HepG2 (cell line): Measurements from ENCODE around the gene NDUFS7. TPM values are rescaled to one million over a fixed set of nuclear protein-coding genes. Genes with fewer than 3 reads are reported as not detected.

Source experiments
- AKAP8 ChIP-seq: sonication (generic); formaldehyde crosslinking; IDR thresholded peaks from 2 replicates; pipeline ENCODE4 v1.5.1; 2020; ENCODE audit warnings: mild to moderate bottlenecking, missing genetic modification reagents
- ARID3A ChIP-seq: IDR thresholded peaks from 2 replicates; pipeline ENCODE4 v1.6.1; 2012; ENCODE audit warnings: low read depth, low read length, improper control_type of control experiment
- ATF4 ChIP-seq, 2 experiments: fragments of 450-650 bp in 1 of 2; sonication (generic) in 1 of 2; formaldehyde crosslinking; IDR thresholded peaks; 2 replicates each; pipeline versions ENCODE4 v1.5.0 to v1.8.0; 2020 to 2022; ENCODE audit warnings: mild to moderate bottlenecking in 1 of 2, missing genetic modification reagents in 1 of 2
- DMTF1 ChIP-seq: sonication (generic); formaldehyde crosslinking; IDR thresholded peaks from 2 replicates; pipeline ENCODE4 v1.4.0; 2020; ENCODE audit warnings: mild to moderate bottlenecking, missing genetic modification reagents
- ELF4 ChIP-seq: sonication (generic); formaldehyde crosslinking; IDR thresholded peaks from 2 replicates; pipeline ENCODE4 v1.5.0; 2020; ENCODE audit warnings: missing genetic modification reagents, mild to moderate bottlenecking, moderate library complexity, borderline replicate concordance
- HNRNPL ChIP-seq: fragments of 200-400 bp; formaldehyde crosslinking; IDR thresholded peaks from 2 replicates; pipeline ENCODE4 v1.6.1; 2017; ENCODE audit warnings: mild to moderate bottlenecking, low read depth, low read length
- KLF16 ChIP-seq, 2 experiments: sonication (generic) in 1 of 2; formaldehyde crosslinking in 1 of 2; IDR thresholded peaks; 2 replicates each; pipeline versions ENCODE4 v1.6.1 to v1.8.0; 2016 to 2023; ENCODE audit warnings: missing genetic modification reagents in 2 of 2, missing compliant biosample characterization in 1 of 2
- MAFG ChIP-seq: sonication (generic); formaldehyde crosslinking; IDR thresholded peaks from 2 replicates; pipeline ENCODE4 v1.5.1; 2020; ENCODE audit warnings: mild to moderate bottlenecking, missing genetic modification reagents
- MIER3 ChIP-seq: IDR thresholded peaks from 2 replicates; pipeline ENCODE4 v1.6.1; 2016; ENCODE audit warnings: missing compliant biosample characterization, borderline replicate concordance
- NCOA1 ChIP-seq: sonication (generic); formaldehyde crosslinking; IDR thresholded peaks from 2 replicates; pipeline ENCODE4 v1.9.0; 2021; ENCODE audit warnings: missing genetic modification reagents
- NONO ChIP-seq, 2 experiments: fragments of 450-650 bp in 1 of 2; sonication (generic) in 1 of 2; formaldehyde crosslinking in 1 of 2; IDR thresholded peaks in 1 of 2; conservative IDR thresholded peaks in 1 of 2; 2 replicates each; pipeline versions ENCODE4 v1.6.1 to v1.8.0; 2017 to 2022; ENCODE audit warnings: mild to moderate bottlenecking in 1 of 2, missing genetic modification reagents in 1 of 2, moderate library complexity in 1 of 2
- PTBP1 ChIP-seq: fragments of 200-400 bp; formaldehyde crosslinking; IDR thresholded peaks from 2 replicates; pipeline ENCODE4 v1.6.1; 2018; ENCODE audit warnings: low read length, low read depth; ENCODE audit not compliant: poor library complexity, severe bottlenecking
- SETDB1 ChIP-seq: sonication (generic); formaldehyde crosslinking; IDR thresholded peaks from 2 replicates; pipeline ENCODE4 v1.5.1; 2020; ENCODE audit warnings: missing genetic modification reagents, mild to moderate bottlenecking, borderline replicate concordance
- SRF ChIP-seq: IDR thresholded peaks from 2 replicates; pipeline ENCODE4 v1.6.1; 2011; ENCODE audit warnings: mild to moderate bottlenecking, low read depth, low read length, moderate library complexity
- ZBTB8A ChIP-seq: sonication (generic); formaldehyde crosslinking; IDR thresholded peaks from 2 replicates; pipeline ENCODE4 v1.4.0; 2020; ENCODE audit warnings: mild to moderate bottlenecking, low read depth, missing genetic modification reagents, borderline replicate concordance
- ZNF552 ChIP-seq: sonication (generic); formaldehyde crosslinking; IDR thresholded peaks from 2 replicates; pipeline ENCODE4 v1.9.0; 2022; ENCODE audit warnings: missing genetic modification reagents, mild to moderate bottlenecking, borderline replicate concordance
- ZNF710 ChIP-seq: sonication (generic); formaldehyde crosslinking; IDR thresholded peaks from 2 replicates; pipeline ENCODE4 v1.5.0; 2020; ENCODE audit warnings: mild to moderate bottlenecking, missing genetic modification reagents, borderline replicate concordance
- ZNF766 ChIP-seq: sonication (generic); formaldehyde crosslinking; IDR thresholded peaks from 2 replicates; pipeline ENCODE4 v1.5.0; 2020; ENCODE audit warnings: missing genetic modification reagents, borderline replicate concordance
- polyA plus RNA-seq, 8 experiments: library from polyadenylated mRNA; depleted of rRNA in 3 of 8; stranded (reverse) in 7 of 8; unstranded in 1 of 8; fragments of >200 nt; fragmentation: Illumina TruSeq in 4 of 8; extraction: Trizol in 4 of 8; gene quantifications; 2 replicates each; pipeline versions ENCODE4 v1.2.1 to v1.2.3, GENCODE V29; 2011 to 2016; ENCODE audit warnings: low read depth in 4 of 8, missing spikeins in 1 of 8, mixed read lengths in 1 of 8; ENCODE audit not compliant: insufficient read depth in 1 of 8
- total RNA-seq, 5 experiments: library from RNA; depleted of rRNA; stranded (reverse); fragments of >200 nt; fragmentation: Illumina TruSeq; extraction: Trizol; gene quantifications; 2 replicates each; pipeline ENCODE4 v1.2.3, GENCODE V29; 2016; ENCODE audit warnings: low read depth in 1 of 5

NDUFS7 gene
- total and polyA plus RNA-seq, 2 of the 13 experiments (the other 11 are each of a cell fraction or from before 2014, with no cell fraction given) = 34.3 to 66.9 TPM

GRCh38 chr19:1438035-1438932 lies 54.6 kb downstream of the NDUFS7 start, which contains the start of gene RPS15 (continued):
- TF ChIP-seq MIER3 (CRISPR knock-in tag) (peak; percentile 99), DMTF1 (0 out of 2 replicates have a peak, but pooled peaks have one; percentile 20), MAFG (CRISPR knock-in tag) (peak; percentile 34; the same call in 1 of the 2 replicates), KLF16 (CRISPR knock-in tag; IDR thresholded peaks at IDR 0.05) (peak; percentile 74 to 95; a peak in 2 of 4 replicates), ZNF710 (CRISPR knock-in tag) (peak; percentile 87; the same call in 1 of the 2 replicates), NCOA1 (CRISPR knock-in tag) (no peak), AKAP8 (peak; percentile 94), SETDB1 (CRISPR knock-in tag) (no peak), ARID3A (peak; percentile 60; the same call in 1 of the 2 replicates), SRF (no peak), ZNF766 (CRISPR knock-in tag) (peak; percentile 93; the same call in 1 of the 2 replicates), ZNF552 (CRISPR knock-in tag) (peak; percentile 96), ELF4 (peak; percentile 79; the same call in 1 of the 2 replicates), PTBP1 (no peak), HNRNPL (peak; percentile 73; the same call in 1 of the 2 replicates), ATF4 (CRISPR knock-in tag; IDR thresholded peaks at IDR 0.05) (peak in 1 of 2 experiments; percentile 57; a peak in 1 of 4 replicates), NONO (IDR thresholded peaks at IDR 0.05) (no peak), NONO (CRISPR knock-in tag; conservative IDR thresholded peaks at IDR 0.05) (peak; percentile 99), ZBTB8A (CRISPR knock-in tag) (no peak; the same call in 1 of the 2 replicates)
